Sigmoid colon (tissue), 7 donors: ENCODE results near the gene TTC19. TPM values are rescaled to one million over a fixed set of nuclear protein-coding genes. Genes with fewer than 3 reads are reported as not detected.

Experiments
- DNase-seq: peaks from one replicate; pipeline ENCODE4 v3.0.0-alpha.2; 2019
- H3K27ac ChIP-seq, 4 donors: fragments of 200-600 bp; sonication (generic); one replicate each; pipeline ENCODE4 v1.5.1; 2016 to 2019; ENCODE audit warnings: mild to moderate bottlenecking in 1 of 4
- H3K27me3 ChIP-seq, 3 donors: fragments of 200-600 bp; sonication (generic); one replicate each; pipeline ENCODE4 v1.5.1; 2019; ENCODE audit warnings: mild to moderate bottlenecking in 1 of 3
- H3K36me3 ChIP-seq, 4 donors: fragments of 200-600 bp; sonication (generic); one replicate each; pipeline ENCODE4 v1.5.1; 2016 to 2019
- H3K4me1 ChIP-seq, 4 donors: fragments of 200-600 bp; sonication (generic); one replicate each; pipeline ENCODE4 v1.5.1; 2017 to 2019
- H3K4me3 ChIP-seq, 4 donors: fragments of 200-600 bp; sonication (generic); one replicate each; pipeline ENCODE4 v1.5.1; 2017 to 2019; ENCODE audit warnings: mild to moderate bottlenecking in 2 of 4, moderate library complexity in 1 of 4
- H3K9me3 ChIP-seq, 4 donors: fragments of 200-600 bp in 3 of 4; sonication (generic) in 3 of 4; one replicate each; pipeline versions ENCODE4 v1.5.1 to v1.6.1; 2013 to 2019
- CTCF ChIP-seq, 4 experiments: fragments of 450-650 bp in 3 of 4; fragments of 200-600 bp in 1 of 4; IDR thresholded peaks; one replicate each; pipeline ENCODE4 v1.5.1; 2016 to 2019; ENCODE audit warnings: antibody characterized with exemption in 4 of 4, mild to moderate bottlenecking in 3 of 4, moderate library complexity in 2 of 4
- EP300 ChIP-seq, 4 donors: sonication (generic); formaldehyde crosslinking; IDR thresholded peaks; one replicate each; pipeline ENCODE4 v1.6.1; 2017; ENCODE audit warnings: antibody characterized with exemption in 4 of 4
- POLR2A ChIP-seq, 2 donors: fragments of 450-650 bp; IDR thresholded peaks; one replicate each; pipeline ENCODE4 v1.6.1; 2016; ENCODE audit warnings: antibody characterized with exemption in 2 of 2, mild to moderate bottlenecking in 2 of 2, moderate library complexity in 2 of 2
- POLR2AphosphoS5 ChIP-seq, 4 donors: sonication (generic); formaldehyde crosslinking; IDR thresholded peaks; one replicate each; pipeline ENCODE4 v1.6.1; 2017; ENCODE audit warnings: antibody characterized with exemption in 4 of 4
- WGBS, 2 donors: extraction: QIAGEN DNeasy Blood & Tissue Kit; methylation state at CpG; one replicate each; pipeline ENCODE4 v1.1.7; 2013; 5-methylcytosine and 5-hydroxymethylcytosine counted together
- intact Hi-C: fragments of 100-400 bp; cut with DNase I; formaldehyde crosslinking; loops from one replicate; pipeline ENCODE4 v1.15.1; 2023
- polyA plus RNA-seq, 3 donors: library from polyadenylated mRNA; stranded (reverse); fragments of 200-250 nt; gene quantifications; one replicate each; pipeline ENCODE4 v1.2.3, GENCODE V29; 2013
- total RNA-seq, 4 donors: library from RNA; depleted of rRNA; stranded (reverse); fragments of >200 nt; gene quantifications; one replicate each; pipeline ENCODE4 v1.1.0, GENCODE V29; 2016
- donor health status: healthy with polysubstance abuse.
- donor health status: Bipolar disorder and iron deficiency.
- donor health status: healthy.

Gene TTC19
- total and polyA plus RNA-seq, 7 donors: 24.6 to 59.1 (median 41.0) TPM

- H3K36me3 ChIP-seq: peaks cover 0 to 68% (median 31%) of the 10 kb centered on the region in 4 donors
- intact Hi-C loops: no loop called here
Observed at GRCh38 chr17:16023881-16024280, 24.3 kb downstream of the TTC19 start.

GRCh38 chr17:16025202-16025601, 25.6 kb downstream of the TTC19 start:
- peaks cover 0 to 25% (median 10%) of the 10 kb centered on the region in 4 donors for H3K4me1 ChIP-seq
- no peak overlapping the region for H3K27ac ChIP-seq
- no peak for TF ChIP-seq CTCF (IDR thresholded peaks at IDR 0.05)
- no peak for TF ChIP-seq POLR2AphosphoS5 (IDR thresholded peaks at IDR 0.05)
- TF ChIP-seq POLR2A (IDR thresholded peaks at IDR 0.05): no peak
- TF ChIP-seq EP300 (IDR thresholded peaks at IDR 0.05): no peak
- H3K27me3 ChIP-seq: no peaks in the 10 kb centered on the region
- no peak for DNase-seq
- H3K36me3 ChIP-seq: peaks cover 0 to 79% (median 39%) of the 10 kb centered on the region in 4 donors
- no peaks in the 10 kb centered on the region for H3K9me3 ChIP-seq
- WGBS, 2 donors: 92 to 94% methylated on average over 1 of the region's 1 CpG
- intact Hi-C loops: no loop called here
- H3K4me3 ChIP-seq: no peak overlapping the region

More at GRCh38 chr17:16023881-16024280, 24.3 kb downstream of the TTC19 start:
- Histone ChIP-seq H3K4me1 (peaks cover 0 to 27% (median 19%) of the 10 kb centered on the region in 4 donors), H3K27me3 (no peaks in the 10 kb centered on the region), H3K9me3 (no peaks in the 10 kb centered on the region), H3K4me3 (no peak overlapping the region), H3K27ac (no peak overlapping the region)
- 84 to 87% methylated on average over 4 of the region's 4 CpGs for WGBS, 2 donors
- TF ChIP-seq POLR2AphosphoS5 (IDR thresholded peaks at IDR 0.05) (no peak), POLR2A (IDR thresholded peaks at IDR 0.05) (no peak), EP300 (IDR thresholded peaks at IDR 0.05) (no peak), CTCF (IDR thresholded peaks at IDR 0.05) (no peak)
- no peak for DNase-seq

- no peak for DNase-seq
- no peak for TF ChIP-seq POLR2AphosphoS5 (IDR thresholded peaks at IDR 0.05)
- no peak for TF ChIP-seq CTCF (IDR thresholded peaks at IDR 0.05)
- TF ChIP-seq EP300 (IDR thresholded peaks at IDR 0.05): no peak
- no peak for TF ChIP-seq POLR2A (IDR thresholded peaks at IDR 0.05)
- Histone ChIP-seq H3K4me3 (no peak overlapping the region), H3K36me3 (peaks cover 0 to 87% (median 41%) of the 10 kb centered on the region in 4 donors), H3K4me1 (peaks cover 0 to 22% (median 10%) of the 10 kb centered on the region in 4 donors), H3K27me3 (no peaks in the 10 kb centered on the region), H3K27ac (peak overlapping the region in 2 of 4 donors; percentile 46 to 68), H3K9me3 (no peaks in the 10 kb centered on the region)
- intact Hi-C loops: no loop called here
- WGBS, 2 donors: 92 to 96% methylated on average over 5 of the region's 5 CpGs
Observed at GRCh38 chr17:16026895-16027294, 27.3 kb downstream of the TTC19 start.

- H3K36me3 ChIP-seq: peaks cover 0 to 98% (median 51%) of the 10 kb centered on the region in 4 donors
- peak overlapping the region; percentile 46 to 68 (median 64) for H3K27ac ChIP-seq
- H3K27me3 ChIP-seq: no peaks in the 10 kb centered on the region
- peak in 1 of 4 donors; percentile 38 for TF ChIP-seq POLR2AphosphoS5 (IDR thresholded peaks at IDR 0.05)
- no peak for TF ChIP-seq EP300 (IDR thresholded peaks at IDR 0.05)
- TF ChIP-seq CTCF (IDR thresholded peaks at IDR 0.05): no peak
- TF ChIP-seq POLR2A (IDR thresholded peaks at IDR 0.05): no peak
- no peak overlapping the region for H3K4me3 ChIP-seq
- 79 to 82% methylated on average over 5 of the region's 5 CpGs for WGBS, 2 donors
- no peaks in the 10 kb centered on the region for H3K9me3 ChIP-seq
- intact Hi-C loops: no loop called here
- no peak for DNase-seq
- H3K4me1 ChIP-seq: peaks cover 0 to 22% (median 10%) of the 10 kb centered on the region in 4 donors
Observed at GRCh38 chr17:16027708-16028584, 28.3 kb downstream of the TTC19 start.
